K562 (cell line): ENCODE results near the gene B4GALT5. TPM values are rescaled to one million over a fixed set of nuclear protein-coding genes. Genes with fewer than 3 reads are reported as not detected.

Experiments used
- BMI1 ChIP-seq: fragments of 150-350 bp; IDR thresholded peaks from 2 replicates; pipeline ENCODE4 v1.6.1; 2014; ENCODE audit warnings: low read length
- COPS2 ChIP-seq: fragments of 450-650 bp; conservative IDR thresholded peaks from 2 replicates; pipeline ENCODE4 v1.6.1; 2016; ENCODE audit warnings: mild to moderate bottlenecking, moderate library complexity
- EZH2 ChIP-seq: IDR thresholded peaks from 2 replicates; pipeline ENCODE4 v1.6.1; 2012; ENCODE audit warnings: low read depth, mild to moderate bottlenecking, inconsistent platforms, low read length, borderline replicate concordance
- MYC ChIP-seq, 2 experiments: fragments of 250-450 bp in 1 of 2; sonication (Bioruptor Pico) in 1 of 2; IDR thresholded peaks; 2 replicates each; pipeline versions ENCODE4 v1.5.1 to v1.6.1; 2012 to 2021; ENCODE audit warnings: low read depth in 2 of 2, borderline replicate concordance in 1 of 2, improper control_type of control experiment in 1 of 2, low read length in 1 of 2, mild to moderate bottlenecking in 1 of 2, moderate library complexity in 1 of 2
- ZBTB17 ChIP-seq: fragments of 450-650 bp; formaldehyde crosslinking; IDR thresholded peaks from 2 replicates; pipeline ENCODE4 v1.4.0; 2020; ENCODE audit warnings: mild to moderate bottlenecking
- ZNF586 ChIP-seq: fragments of 450-650 bp; formaldehyde crosslinking; conservative IDR thresholded peaks from 2 replicates; pipeline ENCODE4 v1.4.0; 2020; ENCODE audit warnings: mild to moderate bottlenecking, moderate library complexity
- ZZZ3 ChIP-seq: fragments of 450-650 bp; IDR thresholded peaks from 2 replicates; pipeline ENCODE4 v1.6.1; 2016; ENCODE audit warnings: antibody characterized with exemption, mild to moderate bottlenecking, moderate library complexity
- polyA plus RNA-seq, 8 experiments: library from polyadenylated mRNA; depleted of rRNA in 4 of 8; stranded (reverse) in 5 of 8; unstranded in 3 of 8; fragments of >200 nt; fragmentation: Nextera tagmentation in 2 of 8; fragmentation: Illumina TruSeq in 1 of 8; extraction: Ambion mirVana in 2 of 8; extraction: Trizol in 1 of 8; gene quantifications; 2 replicates each; pipeline versions ENCODE4 v1.2.1 to v1.2.3, GENCODE V29; 2011 to 2014; ENCODE audit warnings: inconsistent platforms in 1 of 8, missing spikeins in 1 of 8
- total RNA-seq, 7 experiments: library from RNA; depleted of rRNA in 6 of 7; stranded (reverse); fragments of >200 nt in 6 of 7; fragmentation: Illumina TruSeq in 2 of 7; extraction: Trizol in 2 of 7; gene quantifications; 2 replicates each; pipeline versions ENCODE4 v1.2.1 to v1.2.3, GENCODE V29; 2011 to 2021; ENCODE audit warnings: low replicate concordance in 1 of 7
- TF ChIP-seq, protein P1 (sequence below): fragments of 200-800 bp; sonication (Bioruptor generic); IDR thresholded peaks from 2 replicates; pipeline ENCODE4 v1.6.1; 2016; ENCODE audit warnings: missing genetic modification characterization, missing compliant biosample characterization
- TF ChIP-seq, protein P2 (sequence below): sonication (generic); formaldehyde crosslinking; IDR thresholded peaks from 2 replicates; pipeline ENCODE4 v1.8.0; 2022; ENCODE audit warnings: mild to moderate bottlenecking, missing genetic modification reagents
- TF ChIP-seq, protein P3 (sequence below): sonication (generic); formaldehyde crosslinking; IDR thresholded peaks from 2 replicates; pipeline ENCODE4 v1.8.0; 2023; ENCODE audit warnings: missing genetic modification reagents, mild to moderate bottlenecking, borderline replicate concordance
- TF ChIP-seq, protein P4 (sequence below): fragments of 250-450 bp; sonication (Bioruptor Pico); IDR thresholded peaks from 2 replicates; pipeline ENCODE4 v1.5.0; 2021
- TF ChIP-seq, protein P5 (sequence below): fragments of 250-450 bp; sonication (Bioruptor Pico); IDR thresholded peaks from 2 replicates; pipeline ENCODE4 v1.8.0; 2022; ENCODE audit warnings: moderate library complexity, mild to moderate bottlenecking, inconsistent platforms

Gene B4GALT5
- total and polyA plus RNA-seq, 9 of the 15 experiments (the other 6 are each of a cell fraction or from before 2014, with no cell fraction given) = 8.5 to 32.6 (median 23.4) TPM

DNA sequence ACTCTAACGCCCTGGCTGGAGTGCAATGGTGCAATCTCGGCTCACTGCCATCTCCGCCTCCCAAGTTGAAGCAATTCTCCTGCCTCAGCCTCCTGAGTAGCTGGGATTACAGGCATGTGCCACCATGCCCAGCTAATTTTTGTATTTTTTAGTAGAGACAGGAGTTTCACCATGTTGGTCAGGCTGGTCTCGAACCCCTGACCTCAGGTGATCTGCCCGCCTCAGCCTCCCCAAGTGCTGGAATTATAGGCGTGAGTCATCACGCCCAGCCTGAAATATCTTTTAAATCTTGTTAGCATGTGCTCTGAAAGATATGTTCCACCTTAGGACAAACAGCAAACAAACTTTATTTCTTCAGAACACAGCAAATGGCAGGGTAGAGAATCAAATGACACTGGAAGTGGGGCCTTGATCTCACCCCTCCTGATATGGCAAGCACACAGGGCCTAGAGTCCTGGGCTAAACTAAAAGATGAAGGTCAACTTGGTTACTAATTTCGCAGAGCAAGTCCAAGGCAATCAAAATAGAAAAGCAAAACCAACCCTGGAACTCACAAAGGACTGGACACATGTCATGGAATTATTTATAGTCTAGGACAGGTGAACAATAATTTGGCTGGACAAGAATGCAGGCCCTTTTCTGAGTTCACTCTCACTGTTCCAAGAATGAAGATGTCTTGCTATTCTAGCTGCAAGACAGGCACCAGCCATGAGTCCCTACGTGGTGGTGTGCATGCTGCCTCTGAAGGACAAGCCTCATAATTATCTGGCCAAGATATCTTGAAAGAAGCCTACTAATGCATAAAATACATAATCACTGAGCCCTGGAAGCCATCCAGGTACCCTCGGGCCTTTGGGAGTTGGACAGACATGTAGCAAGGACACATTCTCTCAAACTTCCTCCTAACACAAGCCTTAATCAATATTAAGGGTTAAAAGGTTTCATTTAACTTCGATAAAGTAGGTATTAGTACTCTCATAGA lies 35.6 kb downstream of the B4GALT5 start (continued):
- TF ChIP-seq MYC (IDR thresholded peaks at IDR 0.05; ENCODE audit: low read depth, low read length) = peak; percentile 75
- no peak for TF ChIP-seq MYC (CRISPR knock-in tag; IDR thresholded peaks at IDR 0.05; ENCODE audit: borderline replicate concordance, low read depth)
- no peak for TF ChIP-seq EZH2
- TF ChIP-seq, protein P1, sequence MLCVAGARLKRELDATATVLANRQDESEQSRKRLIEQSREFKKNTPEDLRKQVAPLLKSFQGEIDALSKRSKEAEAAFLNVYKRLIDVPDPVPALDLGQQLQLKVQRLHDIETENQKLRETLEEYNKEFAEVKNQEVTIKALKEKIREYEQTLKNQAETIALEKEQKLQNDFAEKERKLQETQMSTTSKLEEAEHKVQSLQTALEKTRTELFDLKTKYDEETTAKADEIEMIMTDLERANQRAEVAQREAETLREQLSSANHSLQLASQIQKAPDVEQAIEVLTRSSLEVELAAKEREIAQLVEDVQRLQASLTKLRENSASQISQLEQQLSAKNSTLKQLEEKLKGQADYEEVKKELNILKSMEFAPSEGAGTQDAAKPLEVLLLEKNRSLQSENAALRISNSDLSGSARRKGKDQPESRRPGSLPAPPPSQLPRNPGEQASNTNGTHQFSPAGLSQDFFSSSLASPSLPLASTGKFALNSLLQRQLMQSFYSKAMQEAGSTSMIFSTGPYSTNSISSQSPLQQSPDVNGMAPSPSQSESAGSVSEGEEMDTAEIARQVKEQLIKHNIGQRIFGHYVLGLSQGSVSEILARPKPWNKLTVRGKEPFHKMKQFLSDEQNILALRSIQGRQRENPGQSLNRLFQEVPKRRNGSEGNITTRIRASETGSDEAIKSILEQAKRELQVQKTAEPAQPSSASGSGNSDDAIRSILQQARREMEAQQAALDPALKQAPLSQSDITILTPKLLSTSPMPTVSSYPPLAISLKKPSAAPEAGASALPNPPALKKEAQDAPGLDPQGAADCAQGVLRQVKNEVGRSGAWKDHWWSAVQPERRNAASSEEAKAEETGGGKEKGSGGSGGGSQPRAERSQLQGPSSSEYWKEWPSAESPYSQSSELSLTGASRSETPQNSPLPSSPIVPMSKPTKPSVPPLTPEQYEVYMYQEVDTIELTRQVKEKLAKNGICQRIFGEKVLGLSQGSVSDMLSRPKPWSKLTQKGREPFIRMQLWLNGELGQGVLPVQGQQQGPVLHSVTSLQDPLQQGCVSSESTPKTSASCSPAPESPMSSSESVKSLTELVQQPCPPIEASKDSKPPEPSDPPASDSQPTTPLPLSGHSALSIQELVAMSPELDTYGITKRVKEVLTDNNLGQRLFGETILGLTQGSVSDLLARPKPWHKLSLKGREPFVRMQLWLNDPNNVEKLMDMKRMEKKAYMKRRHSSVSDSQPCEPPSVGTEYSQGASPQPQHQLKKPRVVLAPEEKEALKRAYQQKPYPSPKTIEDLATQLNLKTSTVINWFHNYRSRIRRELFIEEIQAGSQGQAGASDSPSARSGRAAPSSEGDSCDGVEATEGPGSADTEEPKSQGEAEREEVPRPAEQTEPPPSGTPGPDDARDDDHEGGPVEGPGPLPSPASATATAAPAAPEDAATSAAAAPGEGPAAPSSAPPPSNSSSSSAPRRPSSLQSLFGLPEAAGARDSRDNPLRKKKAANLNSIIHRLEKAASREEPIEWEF (CRISPR knock-in tag) = no peak
- no peak for TF ChIP-seq COPS2
- TF ChIP-seq, protein P2, sequence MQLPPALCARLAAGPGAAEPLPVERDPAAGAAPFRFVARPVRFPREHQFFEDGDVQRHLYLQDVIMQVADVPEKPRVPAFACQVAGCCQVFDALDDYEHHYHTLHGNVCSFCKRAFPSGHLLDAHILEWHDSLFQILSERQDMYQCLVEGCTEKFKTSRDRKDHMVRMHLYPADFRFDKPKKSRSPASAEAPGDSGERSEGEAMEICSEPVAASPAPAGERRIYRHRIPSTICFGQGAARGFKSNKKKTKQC (CRISPR knock-in tag) = no peak
- no peak for TF ChIP-seq ZZZ3
- TF ChIP-seq ZNF586 = no peak
- TF ChIP-seq, protein P3, sequence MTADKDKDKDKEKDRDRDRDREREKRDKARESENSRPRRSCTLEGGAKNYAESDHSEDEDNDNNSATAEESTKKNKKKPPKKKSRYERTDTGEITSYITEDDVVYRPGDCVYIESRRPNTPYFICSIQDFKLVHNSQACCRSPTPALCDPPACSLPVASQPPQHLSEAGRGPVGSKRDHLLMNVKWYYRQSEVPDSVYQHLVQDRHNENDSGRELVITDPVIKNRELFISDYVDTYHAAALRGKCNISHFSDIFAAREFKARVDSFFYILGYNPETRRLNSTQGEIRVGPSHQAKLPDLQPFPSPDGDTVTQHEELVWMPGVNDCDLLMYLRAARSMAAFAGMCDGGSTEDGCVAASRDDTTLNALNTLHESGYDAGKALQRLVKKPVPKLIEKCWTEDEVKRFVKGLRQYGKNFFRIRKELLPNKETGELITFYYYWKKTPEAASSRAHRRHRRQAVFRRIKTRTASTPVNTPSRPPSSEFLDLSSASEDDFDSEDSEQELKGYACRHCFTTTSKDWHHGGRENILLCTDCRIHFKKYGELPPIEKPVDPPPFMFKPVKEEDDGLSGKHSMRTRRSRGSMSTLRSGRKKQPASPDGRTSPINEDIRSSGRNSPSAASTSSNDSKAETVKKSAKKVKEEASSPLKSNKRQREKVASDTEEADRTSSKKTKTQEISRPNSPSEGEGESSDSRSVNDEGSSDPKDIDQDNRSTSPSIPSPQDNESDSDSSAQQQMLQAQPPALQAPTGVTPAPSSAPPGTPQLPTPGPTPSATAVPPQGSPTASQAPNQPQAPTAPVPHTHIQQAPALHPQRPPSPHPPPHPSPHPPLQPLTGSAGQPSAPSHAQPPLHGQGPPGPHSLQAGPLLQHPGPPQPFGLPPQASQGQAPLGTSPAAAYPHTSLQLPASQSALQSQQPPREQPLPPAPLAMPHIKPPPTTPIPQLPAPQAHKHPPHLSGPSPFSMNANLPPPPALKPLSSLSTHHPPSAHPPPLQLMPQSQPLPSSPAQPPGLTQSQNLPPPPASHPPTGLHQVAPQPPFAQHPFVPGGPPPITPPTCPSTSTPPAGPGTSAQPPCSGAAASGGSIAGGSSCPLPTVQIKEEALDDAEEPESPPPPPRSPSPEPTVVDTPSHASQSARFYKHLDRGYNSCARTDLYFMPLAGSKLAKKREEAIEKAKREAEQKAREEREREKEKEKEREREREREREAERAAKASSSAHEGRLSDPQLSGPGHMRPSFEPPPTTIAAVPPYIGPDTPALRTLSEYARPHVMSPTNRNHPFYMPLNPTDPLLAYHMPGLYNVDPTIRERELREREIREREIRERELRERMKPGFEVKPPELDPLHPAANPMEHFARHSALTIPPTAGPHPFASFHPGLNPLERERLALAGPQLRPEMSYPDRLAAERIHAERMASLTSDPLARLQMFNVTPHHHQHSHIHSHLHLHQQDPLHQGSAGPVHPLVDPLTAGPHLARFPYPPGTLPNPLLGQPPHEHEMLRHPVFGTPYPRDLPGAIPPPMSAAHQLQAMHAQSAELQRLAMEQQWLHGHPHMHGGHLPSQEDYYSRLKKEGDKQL (CRISPR knock-in tag) = no peak
- TF ChIP-seq BMI1 = no peak
- TF ChIP-seq ZBTB17 (CRISPR knock-in tag) = no peak
- TF ChIP-seq, protein P4, sequence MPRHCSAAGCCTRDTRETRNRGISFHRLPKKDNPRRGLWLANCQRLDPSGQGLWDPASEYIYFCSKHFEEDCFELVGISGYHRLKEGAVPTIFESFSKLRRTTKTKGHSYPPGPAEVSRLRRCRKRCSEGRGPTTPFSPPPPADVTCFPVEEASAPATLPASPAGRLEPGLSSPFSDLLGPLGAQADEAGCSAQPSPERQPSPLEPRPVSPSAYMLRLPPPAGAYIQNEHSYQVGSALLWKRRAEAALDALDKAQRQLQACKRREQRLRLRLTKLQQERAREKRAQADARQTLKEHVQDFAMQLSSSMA (CRISPR knock-in tag) = no peak
- TF ChIP-seq, protein P5, sequence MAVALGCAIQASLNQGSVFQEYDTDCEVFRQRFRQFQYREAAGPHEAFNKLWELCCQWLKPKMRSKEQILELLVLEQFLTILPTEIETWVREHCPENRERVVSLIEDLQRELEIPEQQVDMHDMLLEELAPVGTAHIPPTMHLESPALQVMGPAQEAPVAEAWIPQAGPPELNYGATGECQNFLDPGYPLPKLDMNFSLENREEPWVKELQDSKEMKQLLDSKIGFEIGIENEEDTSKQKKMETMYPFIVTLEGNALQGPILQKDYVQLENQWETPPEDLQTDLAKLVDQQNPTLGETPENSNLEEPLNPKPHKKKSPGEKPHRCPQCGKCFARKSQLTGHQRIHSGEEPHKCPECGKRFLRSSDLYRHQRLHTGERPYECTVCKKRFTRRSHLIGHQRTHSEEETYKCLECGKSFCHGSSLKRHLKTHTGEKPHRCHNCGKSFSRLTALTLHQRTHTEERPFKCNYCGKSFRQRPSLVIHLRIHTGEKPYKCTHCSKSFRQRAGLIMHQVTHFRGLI (CRISPR knock-in tag) = no peak
